Esophagus squamous epithelium (tissue), 4 donors: ENCODE measurements around the gene SNED1.

ENCODE experiments used
- POLR2A ChIP-seq, 4 donors: fragments of 450-650 bp; IDR thresholded peaks; one replicate each; pipeline ENCODE4 v1.6.1; 2017; ENCODE audit warnings: antibody characterized with exemption in 4 of 4, mild to moderate bottlenecking in 4 of 4, moderate library complexity in 3 of 4
- TF ChIP-seq, protein P1 (sequence below), 6 experiments: fragments of 450-650 bp in 4 of 6; fragments of 200-600 bp in 2 of 6; sonication (generic) in 2 of 6; IDR thresholded peaks; one replicate each; pipeline ENCODE4 v1.5.1; 2016 to 2019; ENCODE audit warnings: antibody characterized with exemption in 6 of 6, mild to moderate bottlenecking in 4 of 6, moderate library complexity in 4 of 6

GRCh38 chr2:241043581-241043980 is 45.2 kb downstream of the SNED1 start:
- TF ChIP-seq, protein P1, sequence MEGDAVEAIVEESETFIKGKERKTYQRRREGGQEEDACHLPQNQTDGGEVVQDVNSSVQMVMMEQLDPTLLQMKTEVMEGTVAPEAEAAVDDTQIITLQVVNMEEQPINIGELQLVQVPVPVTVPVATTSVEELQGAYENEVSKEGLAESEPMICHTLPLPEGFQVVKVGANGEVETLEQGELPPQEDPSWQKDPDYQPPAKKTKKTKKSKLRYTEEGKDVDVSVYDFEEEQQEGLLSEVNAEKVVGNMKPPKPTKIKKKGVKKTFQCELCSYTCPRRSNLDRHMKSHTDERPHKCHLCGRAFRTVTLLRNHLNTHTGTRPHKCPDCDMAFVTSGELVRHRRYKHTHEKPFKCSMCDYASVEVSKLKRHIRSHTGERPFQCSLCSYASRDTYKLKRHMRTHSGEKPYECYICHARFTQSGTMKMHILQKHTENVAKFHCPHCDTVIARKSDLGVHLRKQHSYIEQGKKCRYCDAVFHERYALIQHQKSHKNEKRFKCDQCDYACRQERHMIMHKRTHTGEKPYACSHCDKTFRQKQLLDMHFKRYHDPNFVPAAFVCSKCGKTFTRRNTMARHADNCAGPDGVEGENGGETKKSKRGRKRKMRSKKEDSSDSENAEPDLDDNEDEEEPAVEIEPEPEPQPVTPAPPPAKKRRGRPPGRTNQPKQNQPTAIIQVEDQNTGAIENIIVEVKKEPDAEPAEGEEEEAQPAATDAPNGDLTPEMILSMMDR (IDR thresholded peaks at IDR 0.05): no peak
- TF ChIP-seq POLR2A (IDR thresholded peaks at IDR 0.05): no peak
